Amniotic stem cell (primary cell): Measurements from ENCODE around the gene TTC22.

Experiments
- DNase-seq: peaks from one replicate; lab custom pipeline; 2025; lab: John Stamatoyannopoulos, UW

TTC22 gene

DNA sequence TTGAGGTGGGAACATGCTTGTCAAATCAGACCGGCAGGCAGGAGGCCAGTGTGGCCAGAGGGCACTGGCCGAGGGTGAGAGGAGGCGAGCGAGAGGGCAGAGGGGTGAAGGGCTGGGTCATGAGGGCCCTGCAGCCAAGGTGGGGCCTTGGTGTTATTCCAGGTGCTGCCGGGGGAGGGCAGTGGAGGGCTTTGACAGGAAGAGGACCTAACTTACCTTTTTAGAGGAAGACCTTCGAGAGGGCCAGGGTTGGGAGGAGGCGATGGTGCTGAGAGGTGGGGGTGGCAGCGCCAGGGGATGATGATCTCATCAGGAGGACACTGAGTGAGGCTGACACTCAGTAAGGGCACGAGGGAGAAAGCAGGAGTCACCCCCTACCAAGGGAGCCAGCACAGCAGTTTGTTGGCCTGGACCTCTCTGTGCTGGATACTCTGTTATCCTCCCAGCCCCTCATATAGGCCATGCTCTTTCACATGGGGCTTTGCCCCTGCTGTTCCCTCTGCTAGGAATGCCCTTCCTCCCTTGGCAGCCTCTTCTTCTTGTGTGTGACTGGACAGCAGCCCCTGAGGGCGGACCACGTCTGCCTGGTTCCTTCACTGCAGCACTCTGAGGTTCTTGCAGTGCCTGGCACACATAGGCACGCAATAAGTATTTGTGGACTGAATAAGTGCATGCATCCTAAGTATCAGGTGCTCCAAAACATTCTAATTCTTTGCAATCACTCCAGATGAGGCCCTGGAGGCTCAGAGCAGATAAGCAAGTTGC, 7.5 kb upstream of the TTC22 start:
- no peak for DNase-seq

DNA sequence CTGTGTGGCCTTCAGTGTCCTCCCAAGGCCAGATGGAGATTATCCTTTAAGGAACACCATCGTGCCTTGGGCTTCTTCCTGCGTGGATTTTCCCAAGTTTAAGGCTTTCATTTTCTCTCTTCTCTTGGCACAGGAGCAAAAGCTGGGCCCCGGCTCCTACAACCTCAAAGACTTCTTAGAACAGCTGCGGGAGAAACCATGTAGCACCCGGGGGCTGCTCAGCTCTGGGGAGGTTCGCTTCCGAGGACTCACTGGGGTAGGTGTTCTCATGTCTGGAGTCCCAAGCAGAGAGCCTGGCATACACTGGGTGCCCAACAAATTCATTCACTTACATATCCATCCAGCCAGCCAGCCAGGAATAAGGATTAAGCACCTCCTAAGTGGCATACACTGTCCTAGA, 6.6 kb upstream of the TTC22 start:
- DNase-seq: no peak

DNA sequence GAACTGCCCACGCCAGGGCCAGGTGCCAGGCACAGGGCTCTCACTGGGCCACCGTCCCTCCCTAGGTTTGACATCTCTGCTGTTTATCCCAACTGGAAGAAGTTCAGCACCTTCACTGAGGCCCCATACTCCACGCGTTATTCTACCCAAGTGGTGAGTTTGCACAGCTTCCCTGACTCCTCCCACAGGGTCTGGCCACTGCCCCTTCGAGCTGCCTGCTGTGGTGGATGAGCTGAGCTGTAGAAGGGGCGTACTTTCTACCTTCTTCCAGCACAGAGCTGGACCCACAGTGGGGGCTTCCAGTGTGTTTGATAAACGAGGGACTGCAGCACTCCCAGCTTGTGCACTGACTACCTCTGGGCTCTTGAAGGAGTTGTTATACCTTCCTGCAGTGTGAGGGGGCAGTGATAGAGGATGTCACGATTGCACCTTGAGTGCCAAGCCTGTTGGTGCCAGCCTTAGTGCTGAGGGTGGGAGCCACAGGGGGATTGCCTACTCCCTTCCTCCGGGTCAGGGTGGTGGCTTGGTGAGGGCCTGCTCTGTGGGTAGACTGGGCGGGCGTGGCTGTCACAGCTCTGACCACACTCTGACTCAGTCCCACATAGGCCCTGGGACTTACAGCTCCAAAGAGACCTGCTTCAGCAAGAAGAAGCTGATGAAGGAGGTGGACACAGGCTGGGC, 5.9 kb upstream of the TTC22 start:
- no peak for DNase-seq

DNA sequence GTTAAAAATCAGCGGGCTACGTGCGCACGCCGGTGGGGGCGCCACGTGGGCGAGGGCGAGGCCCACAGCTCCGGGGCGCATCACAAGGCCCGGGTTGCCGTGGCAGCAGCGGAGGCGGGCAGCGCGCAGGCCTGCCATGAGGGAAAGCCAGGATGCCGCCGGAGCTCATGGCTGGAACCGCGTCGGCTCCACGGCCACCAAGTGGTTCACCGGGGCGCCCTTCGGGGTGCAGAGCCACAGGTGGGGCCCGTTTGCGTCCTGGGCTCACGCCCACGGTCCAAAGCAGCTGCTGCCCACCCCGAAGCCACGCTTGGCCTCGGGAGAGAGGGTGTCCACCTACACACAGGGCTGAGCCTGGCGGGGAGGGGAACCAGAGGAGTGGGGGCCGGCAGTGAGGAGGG, 4.9 kb upstream of the TTC22 start:
- DNase-seq: no peak

DNA sequence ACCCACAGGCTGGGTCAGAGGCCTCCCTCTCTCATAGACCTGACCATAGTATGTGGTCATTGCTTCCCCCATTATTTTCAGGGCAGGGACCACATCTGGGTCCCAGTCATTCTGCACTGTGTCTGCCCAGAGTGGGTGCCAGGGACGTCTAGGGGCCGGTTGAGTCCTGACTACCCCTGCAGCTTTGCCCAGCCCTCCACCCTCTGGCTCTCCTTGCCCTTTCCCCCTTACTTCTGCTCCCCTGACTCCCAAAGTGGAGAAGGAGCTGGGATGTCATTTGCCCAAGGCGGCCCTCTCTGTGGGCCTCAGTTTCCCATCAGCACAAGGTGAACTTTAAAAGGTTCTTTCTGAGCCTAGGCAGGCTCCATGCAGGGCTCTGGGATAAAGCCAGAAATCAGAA, 4.3 kb upstream of the TTC22 start:
- DNase-seq: no peak

DNA sequence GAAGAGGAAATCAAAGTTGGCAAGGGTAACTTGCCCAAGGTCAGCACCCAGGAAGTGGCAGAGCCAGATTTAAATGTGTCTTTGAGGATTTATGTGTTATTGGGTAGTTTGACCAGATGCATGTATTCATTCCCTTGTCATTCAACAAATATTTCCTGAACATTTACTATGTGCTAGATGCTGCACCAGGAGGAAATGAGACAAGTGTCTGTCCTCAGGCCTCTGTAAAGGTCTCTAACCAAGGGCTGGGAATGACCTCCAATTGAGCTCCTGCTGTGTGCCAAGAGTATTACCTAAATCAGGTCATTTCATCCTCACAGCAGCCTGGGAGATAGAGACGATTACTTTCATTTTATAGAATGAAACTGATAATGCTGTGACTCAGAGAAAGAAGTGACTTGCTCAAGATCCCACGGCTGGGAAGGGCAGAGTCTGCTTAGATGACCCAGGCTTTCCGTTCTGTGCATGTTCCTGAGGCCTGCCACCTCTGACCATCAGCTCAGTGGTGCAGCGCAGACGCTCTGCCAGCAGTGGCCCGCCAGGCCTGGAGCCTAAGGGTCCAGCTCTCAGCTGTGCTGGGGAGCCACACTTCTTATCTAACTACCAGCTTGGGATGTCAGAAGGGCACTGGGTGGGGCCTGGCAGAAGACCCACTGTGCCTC, 3.5 kb upstream of the TTC22 start:
- DNase-seq: no peak

DNA sequence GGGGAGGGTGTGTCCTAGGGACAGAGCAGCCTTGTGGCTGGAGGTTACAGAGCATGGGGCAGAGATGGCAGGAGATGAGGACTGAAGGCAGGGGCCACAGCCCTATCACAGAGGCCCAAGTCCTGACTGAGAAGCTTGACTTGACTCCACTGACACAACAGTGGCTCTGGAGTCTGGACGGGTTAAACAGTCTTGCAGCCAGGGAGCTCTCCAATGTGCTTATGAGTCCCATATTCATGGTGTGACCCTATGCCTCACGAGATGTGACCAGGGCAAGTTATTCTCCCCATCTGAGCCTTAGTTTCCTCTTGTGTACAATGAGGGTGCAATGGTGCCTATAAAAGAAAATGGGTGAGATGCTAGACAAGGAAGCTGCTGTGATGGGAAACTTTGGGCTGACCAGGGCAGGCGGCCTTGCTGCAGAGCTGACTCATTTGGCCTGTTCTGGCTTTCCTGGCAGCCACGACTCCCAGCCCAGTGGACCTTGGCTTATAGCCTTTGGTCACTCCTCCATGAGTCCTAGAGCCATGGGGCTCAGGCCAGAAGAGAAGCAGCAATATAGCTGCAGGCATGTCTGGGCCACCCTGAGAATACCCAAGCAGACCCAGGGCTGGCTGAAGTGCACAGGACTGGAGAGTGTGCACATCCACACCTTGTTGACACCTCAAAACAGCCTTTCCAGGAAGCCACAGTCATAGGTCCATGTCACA, 2.8 kb upstream of the TTC22 start:
- DNase-seq: no peak

DNA sequence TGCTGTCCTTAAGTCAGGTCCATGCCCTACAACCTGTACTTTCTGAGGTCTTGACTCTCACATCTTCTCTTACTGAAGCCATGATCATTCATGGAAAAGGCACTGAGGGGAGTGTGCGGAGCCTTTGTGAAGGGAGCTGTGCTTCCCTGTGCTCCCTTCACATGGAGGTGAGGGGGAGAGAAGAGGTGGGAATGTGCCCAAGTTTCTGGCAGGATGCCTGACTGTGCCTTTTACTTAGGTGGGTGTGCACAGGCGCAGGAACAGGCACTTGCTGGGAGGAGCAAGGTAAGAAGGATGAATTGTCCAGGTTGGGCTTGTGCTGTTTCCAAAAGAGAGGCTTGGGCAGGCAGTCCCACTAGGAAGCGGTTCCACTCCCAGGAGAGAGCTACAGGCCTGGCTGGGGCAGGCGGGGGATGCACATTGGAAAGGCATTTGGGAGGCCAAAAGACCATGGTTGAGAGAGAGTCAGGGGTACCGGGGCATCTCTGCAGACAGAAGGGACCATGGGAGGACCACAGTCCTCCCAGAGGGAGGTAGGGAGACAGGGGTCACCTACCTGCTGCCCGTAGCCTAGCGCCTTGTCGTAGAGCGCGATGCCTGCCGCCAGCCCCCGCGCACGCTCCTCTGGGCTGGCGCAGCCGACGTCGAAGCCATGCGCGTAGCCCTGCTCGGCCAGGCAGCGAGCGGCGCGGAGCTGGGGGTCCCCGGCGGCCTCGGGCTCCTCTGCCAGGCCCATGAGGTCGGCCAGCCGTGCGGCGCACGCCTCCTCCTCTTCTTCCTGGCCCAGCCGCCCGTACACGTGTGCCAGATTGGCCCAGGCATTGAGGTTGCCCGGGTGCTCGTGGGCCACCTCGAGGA, 853 bp downstream of the TTC22 start:
- no peak for DNase-seq

DNA sequence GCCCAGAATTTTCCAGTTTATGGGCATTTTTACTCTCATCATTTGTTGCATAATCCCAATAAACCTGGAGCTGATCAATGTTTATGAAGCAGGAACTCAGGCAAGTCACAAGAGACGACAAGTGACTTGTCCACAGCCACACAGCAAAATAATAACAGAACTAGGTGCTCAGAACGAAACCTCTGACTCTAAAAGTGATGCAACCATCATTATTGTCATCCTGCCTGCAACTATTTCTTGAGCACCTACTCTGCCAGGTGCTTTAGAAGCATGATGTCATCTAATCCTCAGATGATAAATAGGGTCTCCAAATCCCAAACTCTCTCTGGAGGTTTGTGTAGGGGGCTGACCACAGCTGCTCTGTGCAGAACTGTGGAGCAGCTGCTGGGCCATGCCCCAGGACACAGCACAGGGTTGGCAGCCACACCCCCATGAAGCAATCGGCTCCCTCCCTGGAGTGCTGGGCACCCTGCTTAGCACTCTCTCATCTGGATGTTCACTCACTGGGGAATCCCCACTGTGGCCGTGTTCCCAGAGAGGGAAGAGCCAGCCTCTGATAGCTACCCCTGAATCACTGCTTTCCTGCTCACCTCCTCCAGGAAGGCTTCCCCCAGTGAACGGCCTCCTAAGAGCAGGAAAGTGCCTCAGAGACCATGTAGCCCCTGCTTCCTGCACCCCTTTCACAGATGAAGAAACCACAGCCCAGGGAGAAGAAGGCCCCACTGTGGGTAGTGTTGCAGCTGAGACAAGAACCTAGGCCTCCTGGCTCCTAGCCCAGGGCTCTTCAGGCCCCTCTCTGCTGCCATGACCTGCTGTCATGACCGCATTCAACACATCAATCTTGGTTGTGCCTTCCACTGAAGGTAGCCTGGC, 2.1 kb downstream of the TTC22 start:
- DNase-seq: no peak

DNA sequence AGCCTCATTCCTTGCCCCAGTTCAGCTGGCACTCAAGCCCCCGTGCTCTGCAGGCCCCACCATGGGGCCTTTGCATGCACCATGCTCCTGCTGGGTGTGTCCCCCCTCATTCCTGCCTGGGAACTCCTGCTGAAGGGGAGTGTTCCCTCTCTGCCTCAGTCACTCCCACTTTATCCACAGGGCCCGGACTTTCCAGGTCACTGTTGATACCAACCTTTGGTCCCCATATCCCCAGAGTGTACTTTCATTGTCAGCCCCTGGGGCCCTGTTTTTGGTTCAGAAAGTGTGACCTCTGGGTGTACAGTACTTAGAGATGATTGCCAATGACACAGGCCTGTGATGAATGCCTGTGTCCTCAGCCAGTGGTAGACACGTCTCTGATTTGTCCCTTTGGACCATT, 2.9 kb downstream of the TTC22 start:
- no peak for DNase-seq

DNA sequence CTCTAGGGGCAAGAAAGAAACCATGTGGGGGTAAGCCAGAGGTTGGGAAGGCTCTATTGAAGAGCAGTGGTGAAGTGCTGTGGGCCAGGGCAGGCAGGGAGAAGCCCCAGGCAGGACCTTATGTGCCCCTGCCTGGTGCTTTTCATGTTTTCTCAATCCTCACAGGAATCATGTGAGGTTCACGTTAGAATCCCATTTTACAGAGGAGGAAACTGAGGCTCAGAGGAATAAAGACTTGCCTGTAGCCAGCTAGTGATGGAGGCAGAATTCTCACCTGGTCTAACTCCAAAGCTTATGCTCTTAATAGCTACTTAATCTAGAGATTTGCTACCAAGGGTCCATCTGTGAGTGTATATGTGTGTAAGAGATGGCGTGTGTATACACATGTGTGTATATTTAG, 4.2 kb downstream of the TTC22 start:
- DNase-seq: no peak

DNA sequence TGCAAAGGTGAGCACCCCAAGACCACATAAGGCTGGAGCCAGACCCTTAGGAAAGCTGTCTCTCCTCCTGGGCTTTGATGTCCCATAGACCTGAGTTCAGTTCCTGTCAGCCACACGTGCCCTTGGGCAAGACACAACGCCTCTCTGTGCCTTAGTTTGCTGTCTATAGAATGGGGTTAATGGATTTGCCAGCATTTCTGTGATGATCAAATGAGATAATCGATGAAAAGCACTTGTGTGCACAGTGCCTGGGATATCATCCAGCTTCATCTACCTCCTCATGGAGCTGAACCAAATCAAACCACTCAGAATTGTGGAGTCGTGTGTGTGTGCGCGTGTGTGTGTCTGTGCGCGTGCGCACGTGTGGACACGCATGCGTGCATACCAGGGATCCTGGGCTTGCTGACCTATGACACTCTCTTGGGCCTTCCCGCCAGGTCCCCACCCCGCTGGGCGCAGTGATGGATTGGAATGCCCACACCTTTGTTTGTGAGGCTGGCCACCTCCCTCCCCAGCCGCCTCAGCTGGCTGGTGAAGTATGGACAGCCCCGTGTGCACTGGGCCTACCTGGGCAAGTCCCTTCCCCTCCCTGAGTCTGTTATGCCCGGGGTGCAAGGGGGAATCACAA, 5.2 kb downstream of the TTC22 start:
- DNase-seq: no peak

DNA sequence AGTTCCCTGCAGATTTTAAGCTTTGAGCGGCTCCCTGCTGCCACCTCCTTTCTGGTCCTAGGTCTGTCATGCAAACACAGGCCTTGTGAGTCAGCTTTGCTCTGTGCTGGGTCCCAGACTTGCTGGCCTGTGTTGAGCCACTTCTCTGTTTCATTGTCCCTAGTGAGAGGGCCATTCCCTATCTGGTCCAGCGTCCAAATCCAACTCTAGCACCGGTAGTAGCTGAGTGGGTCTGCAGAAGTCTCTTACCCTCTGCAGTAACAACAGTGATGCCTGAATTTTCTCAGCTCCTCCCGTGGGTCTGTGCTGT, 5.8 kb downstream of the TTC22 start:
- no peak for DNase-seq

DNA sequence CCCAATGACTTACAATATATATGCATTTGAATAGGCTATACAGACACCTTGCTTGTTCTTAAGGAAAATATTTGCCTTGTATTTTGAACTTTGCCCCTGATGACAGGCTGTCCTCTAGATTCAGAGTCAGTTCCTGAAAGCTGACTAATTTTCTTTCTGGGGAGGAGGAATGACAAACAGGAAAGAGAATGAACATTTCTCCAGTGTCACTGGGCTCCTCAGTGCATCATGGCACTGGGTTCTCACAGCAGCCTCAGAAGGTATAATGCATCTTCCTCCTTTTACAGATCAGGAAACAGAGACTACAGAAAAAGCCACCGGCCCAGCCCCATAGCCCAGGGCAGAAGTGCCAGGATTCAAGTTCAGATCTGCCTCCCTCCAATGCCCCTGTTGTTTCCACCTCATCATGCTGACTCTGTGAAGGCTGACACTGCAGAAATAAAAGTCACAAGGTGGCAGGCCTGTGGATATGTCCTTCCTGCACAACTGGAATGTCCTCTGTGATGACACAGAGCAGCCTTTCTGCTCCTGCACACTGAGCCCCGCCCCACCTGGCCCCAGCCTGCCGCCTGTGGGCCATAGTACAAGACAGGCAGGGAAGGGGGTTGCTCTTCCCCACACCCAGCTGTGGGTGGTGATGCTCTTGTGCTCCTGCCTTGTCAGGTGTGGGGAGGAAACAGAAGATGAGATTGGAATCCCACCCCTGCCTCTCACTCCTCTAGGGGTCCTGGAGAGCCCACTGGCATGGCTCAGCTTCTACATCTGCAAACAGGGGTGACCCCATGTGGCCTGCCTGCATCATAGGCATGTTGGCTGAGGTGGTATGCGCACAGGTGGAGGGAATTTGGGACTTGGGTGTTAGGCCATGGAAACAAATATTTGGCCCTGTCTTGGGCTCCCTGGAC, 6.4 kb downstream of the TTC22 start:
- no peak for DNase-seq

DNA sequence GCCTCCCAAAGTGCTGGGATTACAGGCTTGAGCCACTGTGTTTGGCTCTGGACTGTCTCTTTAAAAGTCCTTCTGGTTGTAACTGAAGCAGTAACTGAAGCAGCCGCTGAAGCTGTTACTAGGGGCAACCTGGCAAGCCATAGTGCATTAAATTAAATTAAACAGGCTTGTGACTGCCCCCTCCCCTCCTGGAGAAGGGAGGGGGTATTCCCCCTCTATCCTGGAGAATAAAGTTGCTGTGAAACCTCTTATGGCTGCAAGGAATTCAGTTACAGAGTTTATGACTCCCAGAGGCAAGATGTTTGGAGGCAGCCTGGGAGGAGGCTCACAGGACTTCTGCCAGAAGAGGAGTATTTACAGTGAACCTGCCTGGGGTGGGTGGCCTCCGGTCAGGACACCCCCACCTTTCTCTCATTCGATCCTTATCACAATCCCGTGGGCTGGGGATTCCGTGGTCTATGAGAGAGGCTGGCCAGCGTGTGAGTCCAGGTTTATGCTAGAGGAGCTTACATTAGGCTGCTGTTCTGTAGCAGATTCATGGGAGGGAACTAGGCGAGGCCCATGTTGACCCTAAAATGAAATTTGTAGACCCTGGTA, 8.3 kb downstream of the TTC22 start:
- DNase-seq: no peak

DNA sequence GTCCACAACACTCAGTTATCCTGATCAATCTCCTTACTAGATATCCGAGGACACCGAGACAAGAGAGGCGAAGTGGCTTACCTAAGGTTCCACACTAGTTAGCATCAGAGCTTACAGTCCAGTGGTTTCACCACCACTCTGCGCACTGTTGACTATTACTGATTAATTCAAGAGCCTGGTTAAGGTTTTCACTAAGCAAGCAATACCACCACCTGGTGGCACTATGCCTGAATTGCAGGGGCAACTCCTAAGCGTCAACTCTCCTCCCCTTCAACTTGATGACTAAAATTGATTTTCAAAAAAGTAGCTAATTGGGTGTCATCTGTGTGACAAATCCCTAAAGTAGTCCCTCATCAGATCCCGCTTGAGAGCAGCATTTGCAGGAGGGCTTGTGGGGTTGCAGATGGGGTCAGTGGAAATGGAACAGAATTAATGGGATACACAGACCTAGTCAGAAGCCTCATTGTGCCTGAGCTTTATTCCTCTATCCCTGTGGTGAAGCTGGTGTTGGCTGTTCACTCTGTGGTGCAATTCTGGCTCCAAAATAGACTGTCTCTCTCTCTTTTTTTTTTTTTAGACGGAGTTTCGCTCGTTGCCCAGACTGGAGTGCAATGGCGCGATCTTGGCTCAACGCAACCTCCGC, 9.1 kb downstream of the TTC22 start:
- DNase-seq: no peak

DNA sequence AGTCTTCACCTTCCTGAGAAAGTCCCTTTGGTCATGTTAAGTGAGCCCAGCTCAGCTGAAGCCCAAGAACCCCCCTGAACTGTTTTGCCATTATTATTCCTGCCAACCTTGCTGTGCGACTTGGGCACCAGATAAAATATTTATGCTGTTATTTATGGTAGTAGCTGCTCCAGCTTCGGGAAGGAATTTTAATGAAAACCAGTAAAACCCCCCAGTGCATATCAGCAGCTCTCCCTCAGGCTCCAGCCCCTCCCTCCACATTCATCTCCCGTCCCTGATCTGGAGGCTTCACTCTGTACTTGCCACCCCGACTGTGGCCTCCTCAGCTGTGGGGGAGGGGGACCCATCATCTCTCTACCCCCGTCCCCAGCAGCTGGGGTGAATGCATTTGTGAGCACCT, 12.7 kb downstream of the TTC22 start:
- DNase-seq: no peak

DNA sequence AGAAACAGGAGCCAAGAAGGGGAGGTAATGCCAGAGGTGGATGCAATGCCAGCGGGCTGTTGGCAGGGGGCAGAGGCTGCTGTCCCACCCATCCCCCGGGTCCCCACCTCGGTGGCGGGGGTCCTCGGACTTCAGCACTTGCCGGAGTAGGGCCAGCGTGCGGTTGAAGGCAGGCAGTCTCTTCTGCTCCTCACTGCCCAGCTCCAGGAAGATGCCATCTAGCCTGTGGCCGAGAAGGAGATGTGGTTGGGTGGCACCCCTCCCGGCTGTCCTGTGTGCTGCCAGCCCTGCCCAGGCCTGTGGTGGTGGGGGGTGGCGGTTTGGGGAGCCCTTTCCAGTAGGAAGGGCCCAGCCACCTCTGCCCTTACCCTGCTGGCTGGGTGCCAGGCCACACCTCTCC, 13.5 kb downstream of the TTC22 start:
- DNase-seq: no peak

DNA sequence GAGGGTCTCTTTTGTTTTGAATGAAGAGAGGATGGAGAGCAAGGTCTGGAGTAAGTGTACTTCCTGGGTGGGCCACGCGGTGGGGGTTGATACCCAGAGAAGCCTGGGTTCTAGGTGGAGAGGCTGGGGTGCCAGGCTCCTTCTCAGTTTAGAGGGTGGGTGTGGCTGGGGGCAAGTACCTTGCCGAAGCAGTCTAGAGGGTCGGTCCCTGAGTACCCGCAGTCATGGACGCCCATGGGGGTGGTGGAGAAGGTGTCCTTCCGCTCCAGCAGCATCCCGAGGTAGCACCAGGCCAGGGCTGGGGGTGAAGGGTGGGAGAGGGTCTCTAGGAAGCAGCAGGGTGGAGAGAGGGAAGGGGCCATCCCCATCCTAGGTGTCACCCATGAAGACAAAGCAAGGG, 14.3 kb downstream of the TTC22 start:
- DNase-seq: no peak
